NCI-H128 (cell line): Measurements from ENCODE around the gene SLC16A1.
"Not testable (repeated sequence)": the region's sequence is repeated elsewhere in the genome, so short reads cannot be mapped to it uniquely, and the experiment has no call there.

Source experiments
- DNase-seq: peaks from one replicate; lab custom pipeline; 2025; ENCODE audit not compliant: unreplicated experiment; lab: John Stamatoyannopoulos, UW

SLC16A1 gene

DNA sequence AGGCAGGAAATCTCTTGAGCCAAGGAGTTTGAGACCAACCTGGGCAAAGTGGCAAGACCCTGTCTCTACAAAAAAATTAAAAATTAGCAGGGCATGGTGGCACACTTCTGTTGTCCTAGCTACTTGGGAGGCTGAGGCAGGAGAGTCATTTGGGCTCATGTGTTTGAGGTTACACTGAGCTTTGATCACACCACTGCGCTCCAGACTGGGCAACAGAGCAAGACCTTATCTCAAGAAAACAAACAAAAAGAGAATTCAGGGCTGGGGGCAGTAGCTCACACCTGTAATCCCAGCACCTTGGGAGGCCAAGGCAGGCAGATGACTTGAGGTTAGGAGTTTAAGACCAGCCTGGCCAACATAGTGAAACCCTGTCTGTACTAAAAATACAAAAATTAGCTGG is 17.8 kb upstream of the SLC16A1 start:
- DNase-seq = no peak

DNA sequence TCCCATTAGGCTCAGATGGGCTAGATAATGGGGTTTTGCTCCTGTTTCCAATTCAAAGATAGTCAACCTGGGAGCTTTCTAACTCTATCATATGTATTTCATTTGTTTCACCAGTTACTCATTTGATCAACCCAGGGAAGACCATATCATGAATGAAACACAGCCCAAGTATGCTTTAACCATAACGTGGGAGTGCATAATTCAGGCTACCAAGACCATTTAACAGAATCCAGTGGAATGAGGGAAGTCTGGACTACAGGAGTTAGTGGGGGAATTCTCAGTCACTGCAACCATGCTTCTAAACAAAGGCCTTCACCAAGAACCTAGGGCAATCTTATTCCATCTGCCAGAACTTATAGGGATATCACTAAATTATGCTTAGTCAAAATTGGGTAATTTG is 15.0 kb upstream of the SLC16A1 start:
- DNase-seq = no peak

DNA sequence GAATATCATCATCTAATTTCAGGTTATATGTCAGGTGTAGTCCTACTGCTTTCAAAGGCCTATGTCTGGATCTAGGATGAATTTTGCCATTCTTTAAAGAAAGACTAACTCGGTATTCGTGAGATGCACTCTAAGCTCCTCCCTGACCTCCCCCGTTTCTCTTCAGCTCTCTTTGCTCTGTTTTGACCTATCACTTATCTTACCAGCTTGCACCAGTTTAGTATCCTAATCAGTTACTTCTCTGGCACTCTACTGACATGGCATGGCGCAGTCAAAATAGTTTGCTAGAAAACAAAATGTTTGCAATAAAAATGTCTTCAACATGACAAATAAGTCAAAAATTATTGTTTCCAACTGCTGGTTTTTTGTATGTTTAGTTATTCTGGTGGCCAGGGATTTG is 8.4 kb upstream of the SLC16A1 start:
- DNase-seq = no peak

DNA sequence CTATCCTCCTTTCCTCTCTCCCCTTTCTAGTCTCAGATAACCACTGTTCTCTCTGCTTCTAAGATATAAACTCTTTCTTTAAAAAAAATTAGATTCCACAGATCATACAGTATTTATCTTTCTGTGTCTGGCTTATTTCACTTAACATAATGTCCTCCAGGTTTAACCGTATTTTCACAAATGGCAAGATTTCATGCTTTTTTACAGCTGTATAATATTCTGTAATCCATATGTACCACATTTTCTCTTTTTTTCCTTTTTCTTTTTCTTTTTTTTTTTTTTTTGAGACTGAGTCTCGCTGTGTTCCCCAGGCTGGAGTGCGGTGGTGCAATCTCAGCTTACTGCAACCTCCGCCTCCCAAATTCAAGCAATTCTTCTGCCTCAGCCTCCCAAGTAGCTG is 5.1 kb upstream of the SLC16A1 start:
- no peak for DNase-seq

DNA sequence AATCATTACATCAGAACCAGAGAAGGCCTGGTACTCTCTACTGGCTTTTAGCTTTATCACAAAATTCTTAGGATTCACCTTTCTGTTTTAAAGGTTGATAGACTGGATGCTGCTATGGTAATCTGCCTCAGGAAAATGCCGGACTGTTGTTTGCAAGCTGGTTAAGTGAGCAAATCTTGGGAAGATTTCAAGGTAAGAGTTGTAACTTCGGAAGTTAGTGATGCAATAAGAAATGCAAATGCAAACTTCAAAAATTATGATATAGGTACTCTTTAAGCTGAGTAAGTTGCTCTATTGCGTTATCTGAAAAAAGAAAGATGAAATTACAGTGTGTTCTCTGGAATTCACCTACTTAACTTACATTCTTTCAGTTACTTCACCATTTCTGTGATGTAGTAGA is 4.4 kb upstream of the SLC16A1 start:
- DNase-seq = no peak

DNA sequence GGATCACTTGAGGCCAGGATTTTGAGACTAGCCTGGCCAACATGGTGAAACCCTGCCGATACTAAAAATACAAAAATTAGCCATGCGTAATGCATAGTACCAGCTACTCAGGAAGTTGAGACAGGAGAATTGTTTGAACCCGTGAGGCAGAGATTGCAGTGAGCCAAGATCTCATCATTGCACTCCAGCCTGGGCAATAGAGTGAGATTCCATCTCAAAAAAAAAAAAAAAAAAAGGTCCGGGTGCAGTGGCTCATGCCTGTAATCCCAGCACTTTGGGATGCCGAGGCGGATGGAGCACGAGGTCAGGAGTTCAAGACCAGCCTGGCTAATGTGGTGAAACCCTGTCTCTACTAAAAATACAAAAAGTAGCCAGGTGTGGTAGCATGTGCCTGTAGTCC is 2.2 kb upstream of the SLC16A1 start:
- DNase-seq = not testable (repeated sequence)

DNA sequence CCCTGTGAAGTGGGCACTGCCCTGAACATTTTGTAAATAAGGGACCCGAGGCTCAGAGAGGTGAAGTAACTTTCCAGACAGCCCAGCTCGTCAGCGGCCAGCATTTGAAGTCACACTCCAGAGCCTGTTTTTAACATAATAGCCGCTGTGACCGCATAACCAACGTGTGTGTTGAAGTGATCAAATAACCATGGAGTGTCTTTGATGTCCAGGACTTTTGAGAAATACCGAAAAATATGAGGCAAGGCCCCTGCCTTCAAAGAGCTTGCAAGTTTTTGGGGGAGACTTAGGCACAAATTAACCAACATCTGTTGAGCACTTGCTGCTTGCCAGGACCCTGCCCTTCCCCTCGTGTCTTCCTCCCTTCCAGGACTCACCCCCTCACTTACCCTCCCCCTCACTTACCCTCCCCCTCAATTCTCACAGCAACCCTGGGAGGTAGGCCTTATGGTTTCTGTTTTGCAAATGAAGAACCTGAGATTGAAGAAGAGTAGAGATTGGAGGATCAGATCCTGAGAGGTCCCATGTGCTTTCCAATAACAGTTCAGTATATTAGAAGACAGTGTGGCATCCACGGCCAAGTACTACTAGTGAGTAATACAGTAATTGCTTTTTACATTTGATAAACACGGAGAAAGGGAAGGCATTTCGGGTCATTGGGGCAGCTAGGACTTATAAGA is 1.3 kb upstream of the SLC16A1 start:
- DNase-seq = no peak

DNA sequence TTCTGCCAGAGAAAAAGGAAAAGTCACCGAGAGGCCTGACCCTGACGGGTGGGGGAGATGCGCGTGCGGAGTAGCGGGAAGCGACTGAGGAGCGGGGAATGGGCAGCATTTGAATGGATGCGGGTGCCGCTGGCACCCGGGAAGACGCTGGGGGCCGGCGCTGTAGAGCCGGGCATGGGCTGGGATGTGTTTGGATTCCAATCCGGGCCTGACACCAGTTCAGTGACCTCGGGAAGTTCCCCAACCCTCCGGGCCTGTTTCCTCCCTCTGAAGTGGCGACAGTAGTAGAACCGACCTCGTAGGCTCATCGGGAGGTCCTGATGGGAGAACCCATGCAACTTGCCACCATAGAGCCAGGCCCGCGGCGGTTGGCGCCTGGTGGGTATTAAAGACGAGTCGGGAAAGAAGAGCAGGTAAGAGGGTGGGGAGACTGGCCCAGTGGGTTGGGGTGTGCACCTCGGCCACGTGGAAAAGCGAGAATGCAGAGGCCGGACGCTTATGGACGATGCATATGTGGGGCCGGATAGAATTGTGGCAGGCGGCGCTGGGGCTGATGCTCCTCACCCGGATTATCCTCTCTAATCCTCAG is 642 bp upstream of the SLC16A1 start:
- DNase-seq = no peak

DNA sequence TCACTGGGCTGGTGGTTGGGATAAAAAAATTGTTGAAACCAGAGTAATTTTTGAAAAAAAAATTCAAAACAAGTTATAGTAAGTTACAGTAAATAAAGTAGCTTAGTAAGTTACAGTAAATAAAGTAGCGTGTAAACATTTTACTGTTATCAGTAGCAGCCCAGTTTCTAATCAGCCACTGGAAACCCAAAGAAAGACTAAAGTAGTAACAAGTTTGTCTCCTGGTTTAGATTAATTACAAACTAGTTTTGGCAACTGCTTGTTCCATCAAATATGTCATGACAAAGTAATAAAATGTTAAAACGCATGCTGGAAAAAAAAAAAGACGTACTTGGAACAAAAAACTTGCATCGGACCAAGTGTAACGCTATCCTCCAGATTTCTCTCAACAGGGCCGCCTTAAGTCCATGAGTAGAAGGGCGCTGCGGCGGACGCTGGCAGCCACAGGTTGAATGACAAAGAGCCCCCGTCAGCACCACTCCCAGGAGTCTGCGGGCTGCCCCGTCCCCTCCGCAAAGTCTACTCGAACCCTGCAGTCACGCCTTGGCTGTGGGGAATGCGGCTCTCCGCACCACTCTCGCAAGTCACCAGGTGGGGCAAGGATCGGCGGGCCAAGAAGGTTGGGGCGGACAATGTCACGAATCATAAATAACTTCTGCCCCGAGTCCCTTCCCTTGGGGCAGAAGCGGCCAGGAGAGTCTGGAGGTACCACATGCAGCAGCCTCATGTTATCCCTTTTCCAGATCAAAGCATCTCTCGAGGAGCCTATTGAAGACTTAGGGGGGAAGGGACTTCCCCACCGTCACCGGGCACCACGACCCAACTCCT is 837 bp downstream of the SLC16A1 start:
- peak; percentile 40 for DNase-seq

DNA sequence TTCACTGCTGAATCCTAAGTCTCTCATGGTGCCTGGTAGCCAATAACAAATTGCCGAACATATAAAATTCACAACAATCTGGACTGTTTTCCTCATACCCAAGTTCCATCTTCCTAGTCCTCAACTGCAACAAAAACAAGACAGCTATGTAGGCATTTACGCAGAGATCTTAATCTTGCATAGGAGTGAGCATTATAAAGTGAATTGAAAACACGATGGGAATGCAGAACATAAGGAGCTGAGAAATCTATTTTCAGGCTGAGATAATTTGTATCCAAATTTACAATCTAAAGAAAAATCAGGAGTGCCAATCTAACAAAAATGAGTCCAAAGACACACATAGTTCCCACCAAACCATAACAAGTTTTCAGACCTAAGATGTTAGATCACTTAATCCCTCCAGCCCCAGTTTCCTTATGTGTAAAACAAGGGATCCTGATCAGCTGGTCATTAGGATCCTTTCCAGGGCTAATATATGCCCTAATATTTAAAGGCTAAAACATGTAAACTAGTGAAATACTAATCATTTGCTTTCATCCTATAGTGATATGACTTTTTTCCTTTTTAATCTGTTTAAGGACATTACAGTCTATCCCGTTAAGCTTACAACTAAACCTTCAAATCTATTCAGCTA is 1.9 kb downstream of the SLC16A1 start:
- DNase-seq = no peak

DNA sequence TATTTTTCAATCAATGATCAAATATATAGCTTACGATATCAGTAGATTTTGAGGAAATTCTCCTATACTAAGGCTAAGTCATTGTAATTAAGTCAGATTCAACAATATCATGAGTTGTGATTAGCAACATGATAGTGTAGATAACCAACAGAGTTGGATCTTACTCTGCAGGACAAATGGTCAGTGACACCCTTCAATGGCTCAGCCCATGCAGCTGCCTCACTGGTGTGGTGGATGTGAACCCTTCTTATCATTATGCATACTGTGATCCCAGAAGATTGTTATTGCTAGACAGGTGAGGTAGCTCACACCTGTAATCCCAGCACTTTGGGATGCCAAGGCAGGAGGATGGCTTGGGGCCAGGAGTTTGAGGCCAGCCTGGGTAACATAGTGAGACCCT is 5.6 kb downstream of the SLC16A1 start:
- DNase-seq = no peak

DNA sequence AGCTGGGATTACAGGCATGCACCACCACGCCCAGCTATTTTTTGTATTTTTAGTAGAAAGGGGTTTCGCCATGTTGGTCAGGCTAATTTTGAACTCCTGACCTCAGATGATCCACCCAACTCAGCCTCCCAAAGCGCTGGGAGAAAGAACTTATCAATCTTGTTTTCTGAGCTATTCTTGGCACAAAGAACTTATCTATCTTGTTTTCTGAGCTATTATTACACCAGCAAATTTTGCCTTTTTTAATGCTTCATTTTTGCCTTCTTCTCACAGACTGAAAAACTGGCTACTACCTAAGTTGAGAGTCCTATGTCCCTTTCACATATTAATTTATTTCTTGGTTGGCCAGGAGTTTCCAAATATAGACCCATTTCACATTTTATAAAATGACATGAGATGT is 9.3 kb downstream of the SLC16A1 start:
- DNase-seq = no peak

DNA sequence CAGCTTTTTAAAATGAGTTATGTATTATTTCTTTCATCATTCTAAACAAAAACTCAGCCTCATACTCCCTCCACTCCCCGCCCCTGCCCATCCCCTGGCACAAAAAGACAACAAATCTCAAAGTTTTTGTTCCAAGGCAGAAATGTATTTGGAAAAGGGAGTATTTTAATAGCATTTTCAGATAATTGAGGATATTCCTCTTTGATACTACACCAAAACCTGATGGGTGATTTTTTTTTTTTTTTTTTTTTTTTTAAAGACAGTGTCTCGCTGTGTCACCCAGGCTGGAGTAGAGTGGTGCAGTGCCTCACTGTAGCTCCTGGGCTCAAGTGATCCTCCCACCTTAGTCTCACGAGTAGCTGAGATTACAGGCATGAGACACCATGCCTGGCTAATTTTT is 16.2 kb downstream of the SLC16A1 start:
- no peak for DNase-seq

DNA sequence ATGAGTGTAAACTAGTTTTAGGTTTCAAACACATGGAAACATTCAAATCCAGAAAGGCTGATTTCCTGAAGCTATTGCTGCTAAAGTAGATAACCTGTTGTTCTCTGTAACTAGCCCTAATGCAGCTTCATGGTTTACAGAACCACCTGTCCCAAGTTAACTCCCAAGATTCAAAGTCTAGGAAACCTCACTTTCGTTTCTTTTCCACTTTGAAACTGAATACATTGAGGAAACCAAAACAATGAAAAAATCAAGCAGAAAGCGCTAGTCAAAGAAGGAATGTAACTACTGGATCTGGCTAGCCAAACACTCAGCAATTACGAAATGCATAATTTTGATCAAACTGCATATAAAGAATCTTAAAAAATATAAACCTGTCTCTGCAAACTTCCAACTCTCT is 17.8 kb downstream of the SLC16A1 start:
- DNase-seq = no peak

DNA sequence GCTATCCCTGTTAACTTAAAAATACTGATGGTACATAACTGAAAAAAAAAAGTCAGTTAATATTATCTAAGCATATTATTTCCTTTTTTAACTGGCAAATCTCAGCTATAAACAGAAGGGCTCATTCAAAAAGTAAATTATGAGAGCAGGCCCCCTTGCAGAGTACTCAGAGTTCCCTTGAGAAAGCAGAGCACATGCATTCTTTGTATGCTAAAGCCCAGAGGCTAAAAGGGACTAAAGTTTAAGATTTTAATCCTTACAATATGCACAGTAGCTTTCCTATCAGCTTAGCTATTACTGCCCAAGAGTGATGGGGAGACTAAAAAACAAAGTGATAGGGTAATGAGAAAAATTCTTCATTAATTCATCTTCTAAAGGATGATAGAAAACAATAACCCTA is 18.5 kb downstream of the SLC16A1 start:
- DNase-seq = no peak

DNA sequence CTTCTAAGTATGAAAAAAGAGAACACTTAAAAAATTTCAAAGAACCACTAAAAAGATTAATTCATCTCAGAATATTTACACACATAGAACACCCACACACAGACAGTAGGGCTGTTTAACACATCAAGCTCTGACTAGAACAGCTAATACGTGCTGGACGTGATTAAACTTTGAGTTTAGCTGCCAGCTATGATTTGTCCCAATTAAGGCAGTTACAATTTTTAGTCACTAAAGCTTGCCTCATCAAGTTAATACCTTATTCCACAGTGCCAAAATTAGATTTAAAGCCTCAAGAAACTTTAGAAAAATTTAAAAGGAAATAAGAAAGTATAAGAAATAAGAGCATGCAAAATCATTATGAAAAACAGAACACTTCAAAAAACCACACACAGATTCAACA is 18.9 kb downstream of the SLC16A1 start:
- DNase-seq = no peak

DNA sequence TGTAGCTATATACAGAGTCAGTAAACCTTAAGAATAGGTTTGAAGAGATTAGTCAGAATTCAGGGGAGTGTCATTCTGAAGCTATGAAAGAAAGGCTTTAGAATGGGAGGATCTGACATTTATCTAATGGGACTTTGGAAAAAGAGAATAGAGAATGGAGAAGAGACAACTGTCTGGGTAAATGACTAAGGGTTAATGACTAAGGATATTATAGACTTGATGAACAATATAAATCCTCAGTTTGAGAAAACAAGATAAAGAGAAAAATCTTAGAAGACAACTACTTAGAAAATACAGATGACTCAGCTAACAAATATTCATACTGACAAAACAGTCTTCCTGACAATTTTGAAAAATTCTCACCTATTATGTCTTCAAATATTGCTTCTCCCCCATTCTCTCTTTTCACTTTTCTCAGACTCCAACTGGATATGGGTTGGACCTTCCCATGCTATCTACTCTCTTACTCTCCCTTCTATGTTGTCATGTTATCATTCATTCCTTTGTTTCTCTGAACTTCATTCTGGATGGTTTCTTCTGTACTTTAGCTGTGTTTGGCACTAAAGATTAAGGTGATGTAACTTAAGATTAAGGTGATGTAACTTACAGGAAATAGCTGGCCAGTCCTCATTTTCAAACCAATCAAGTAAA is 20.4 kb downstream of the SLC16A1 start:
- DNase-seq = no peak

DNA sequence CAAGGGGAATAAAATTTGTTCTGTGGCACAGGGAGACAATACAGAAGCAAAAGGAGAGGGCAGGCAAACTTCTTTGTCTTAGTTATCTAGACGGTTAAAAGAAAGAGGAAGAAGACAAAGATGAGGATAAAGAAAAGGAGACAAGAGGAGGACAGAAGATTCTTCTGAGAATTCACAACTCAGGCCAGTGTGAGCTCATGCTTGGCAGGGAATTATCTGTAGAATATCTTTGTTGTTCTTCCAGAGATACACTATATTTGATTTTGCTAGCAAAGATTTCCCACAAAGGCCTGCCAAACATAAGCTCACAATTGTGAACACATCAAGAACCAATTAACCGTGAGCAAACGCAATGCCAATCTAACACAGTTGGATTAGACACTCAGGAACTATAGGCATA is 21.4 kb downstream of the SLC16A1 start:
- no peak for DNase-seq

DNA sequence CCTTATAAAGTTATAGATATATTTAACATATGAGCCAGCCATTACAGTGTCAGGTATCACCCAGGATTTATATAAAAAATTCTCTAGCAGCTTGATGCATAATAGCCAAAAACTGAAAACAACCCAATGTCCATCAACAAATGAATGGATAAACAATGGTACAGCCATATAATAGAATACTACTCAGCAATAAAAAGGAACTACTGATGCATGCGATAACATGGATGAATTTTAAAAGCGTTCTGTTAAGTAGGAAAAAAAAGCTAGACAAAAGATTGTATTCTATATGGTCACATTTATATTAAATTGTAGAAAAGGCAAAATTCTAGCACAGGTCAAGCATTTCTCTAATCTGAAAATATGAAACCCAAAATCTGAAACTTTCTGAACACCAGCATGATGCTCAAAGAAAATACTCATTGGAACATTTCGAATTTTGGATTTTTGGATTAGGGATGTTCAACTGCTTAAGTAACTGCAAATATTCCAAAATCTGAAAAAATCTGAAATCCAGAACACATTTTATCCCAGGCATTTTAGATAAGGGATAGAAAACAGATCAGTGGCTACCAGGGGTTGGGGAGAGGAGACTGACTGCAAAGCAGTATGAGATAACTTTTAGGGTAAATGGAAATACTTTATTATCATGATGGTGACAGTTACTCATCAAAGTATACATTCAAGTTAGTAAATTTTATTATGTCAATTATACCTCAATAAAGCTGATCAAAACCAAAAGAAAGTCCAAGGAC is 22.0 kb downstream of the SLC16A1 start:
- no peak for DNase-seq

DNA sequence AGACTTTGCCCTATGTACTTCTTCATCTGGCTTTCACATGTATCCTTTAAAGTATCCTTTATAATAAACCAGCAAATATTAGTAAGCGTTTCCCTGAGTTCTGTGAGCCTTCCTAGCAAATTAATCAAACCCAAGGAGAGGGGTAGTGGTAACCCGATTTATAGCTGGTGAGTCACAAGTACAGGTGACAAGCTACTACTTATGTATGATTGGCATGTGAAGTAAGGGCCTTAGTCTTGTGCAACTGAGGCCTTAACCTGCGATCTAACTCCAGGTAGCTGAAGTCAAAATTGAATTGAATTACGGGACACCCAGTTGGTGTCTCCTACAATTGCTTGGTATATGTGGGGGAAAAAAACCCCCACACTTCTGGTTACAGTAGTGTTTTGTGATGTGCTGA is 26.0 kb downstream of the SLC16A1 start:
- DNase-seq = no peak
